ENCODE results near the gene PREPL. TPM values are rescaled to one million over a fixed set of nuclear protein-coding genes. Genes with fewer than 3 reads are reported as not detected.

The PREPL gene
- total and polyA plus RNA-seq, 2 experiments from 2014 or later, result 31.0 to 52.9 TPM

DNA sequence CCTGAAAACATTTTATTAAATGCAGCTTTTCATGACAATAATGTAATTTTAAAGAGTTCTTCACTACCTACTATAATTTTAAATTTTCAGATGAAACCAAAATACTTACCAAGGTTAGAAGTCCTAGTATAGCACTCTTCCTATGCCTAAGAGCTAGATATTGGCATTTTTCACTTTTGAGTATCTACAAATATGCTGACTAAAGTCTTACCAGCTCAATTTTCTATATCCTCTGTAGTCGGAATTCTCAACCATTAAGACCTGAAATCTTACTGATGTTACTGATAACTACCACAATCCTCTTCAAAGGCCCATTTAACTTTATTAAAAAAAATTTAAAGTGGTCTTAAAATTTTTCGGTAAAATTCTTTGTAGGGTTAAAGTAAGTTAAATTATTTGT is 32.0 kb downstream of the PREPL start:
- peaks cover 26% of the 10 kb centered on the region for H3K36me3 ChIP-seq
- H3K27me3 ChIP-seq, result no peaks in the 10 kb centered on the region
- no peak overlapping the region for H3K27ac ChIP-seq
- DNase-seq (ENCODE audit: low read depth in 1 of 2, low spot score in 1 of 2), result no peak
- TF ChIP-seq, protein P1, sequence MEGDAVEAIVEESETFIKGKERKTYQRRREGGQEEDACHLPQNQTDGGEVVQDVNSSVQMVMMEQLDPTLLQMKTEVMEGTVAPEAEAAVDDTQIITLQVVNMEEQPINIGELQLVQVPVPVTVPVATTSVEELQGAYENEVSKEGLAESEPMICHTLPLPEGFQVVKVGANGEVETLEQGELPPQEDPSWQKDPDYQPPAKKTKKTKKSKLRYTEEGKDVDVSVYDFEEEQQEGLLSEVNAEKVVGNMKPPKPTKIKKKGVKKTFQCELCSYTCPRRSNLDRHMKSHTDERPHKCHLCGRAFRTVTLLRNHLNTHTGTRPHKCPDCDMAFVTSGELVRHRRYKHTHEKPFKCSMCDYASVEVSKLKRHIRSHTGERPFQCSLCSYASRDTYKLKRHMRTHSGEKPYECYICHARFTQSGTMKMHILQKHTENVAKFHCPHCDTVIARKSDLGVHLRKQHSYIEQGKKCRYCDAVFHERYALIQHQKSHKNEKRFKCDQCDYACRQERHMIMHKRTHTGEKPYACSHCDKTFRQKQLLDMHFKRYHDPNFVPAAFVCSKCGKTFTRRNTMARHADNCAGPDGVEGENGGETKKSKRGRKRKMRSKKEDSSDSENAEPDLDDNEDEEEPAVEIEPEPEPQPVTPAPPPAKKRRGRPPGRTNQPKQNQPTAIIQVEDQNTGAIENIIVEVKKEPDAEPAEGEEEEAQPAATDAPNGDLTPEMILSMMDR (IDR thresholded peaks at IDR 0.05; ENCODE audit: low read depth, low read length), result no peak
- H3K9me3 ChIP-seq (ENCODE audit: low read depth), result no peaks in the 10 kb centered on the region
- peaks cover 11% of the 10 kb centered on the region for H3K4me1 ChIP-seq (ENCODE audit: low read depth)
- H3K4me3 ChIP-seq, result no peak overlapping the region

DNA sequence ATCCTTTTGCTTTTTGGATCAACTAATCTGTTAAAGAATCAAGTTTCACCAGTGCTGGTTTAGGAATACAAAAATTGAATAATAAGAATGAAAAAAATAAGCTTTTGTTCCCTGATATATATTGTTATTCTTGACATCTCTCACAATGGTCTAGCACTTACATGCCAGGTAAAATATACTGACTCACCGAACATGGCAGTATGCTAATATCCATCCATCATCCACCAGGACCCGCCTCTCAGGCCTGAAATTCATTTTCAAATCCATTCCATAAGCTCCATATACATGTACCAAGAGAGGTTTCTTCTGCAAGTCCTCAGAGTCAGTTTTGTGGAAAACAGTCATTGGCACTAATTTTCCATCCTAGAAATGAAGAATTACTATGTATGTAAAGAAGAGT is 32.5 kb downstream of the PREPL start:
- Histone ChIP-seq H3K36me3 (peaks cover 30% of the 10 kb centered on the region), H3K4me1 (ENCODE audit: low read depth) (peaks cover 5% of the 10 kb centered on the region), H3K27me3 (no peaks in the 10 kb centered on the region), H3K4me3 (no peak overlapping the region), H3K9me3 (ENCODE audit: low read depth) (no peaks in the 10 kb centered on the region), H3K27ac (no peak overlapping the region)
- TF ChIP-seq, protein P1 (IDR thresholded peaks at IDR 0.05; ENCODE audit: low read depth, low read length), result no peak
- DNase-seq (ENCODE audit: low read depth in 1 of 2, low spot score in 1 of 2), result no peak

DNA sequence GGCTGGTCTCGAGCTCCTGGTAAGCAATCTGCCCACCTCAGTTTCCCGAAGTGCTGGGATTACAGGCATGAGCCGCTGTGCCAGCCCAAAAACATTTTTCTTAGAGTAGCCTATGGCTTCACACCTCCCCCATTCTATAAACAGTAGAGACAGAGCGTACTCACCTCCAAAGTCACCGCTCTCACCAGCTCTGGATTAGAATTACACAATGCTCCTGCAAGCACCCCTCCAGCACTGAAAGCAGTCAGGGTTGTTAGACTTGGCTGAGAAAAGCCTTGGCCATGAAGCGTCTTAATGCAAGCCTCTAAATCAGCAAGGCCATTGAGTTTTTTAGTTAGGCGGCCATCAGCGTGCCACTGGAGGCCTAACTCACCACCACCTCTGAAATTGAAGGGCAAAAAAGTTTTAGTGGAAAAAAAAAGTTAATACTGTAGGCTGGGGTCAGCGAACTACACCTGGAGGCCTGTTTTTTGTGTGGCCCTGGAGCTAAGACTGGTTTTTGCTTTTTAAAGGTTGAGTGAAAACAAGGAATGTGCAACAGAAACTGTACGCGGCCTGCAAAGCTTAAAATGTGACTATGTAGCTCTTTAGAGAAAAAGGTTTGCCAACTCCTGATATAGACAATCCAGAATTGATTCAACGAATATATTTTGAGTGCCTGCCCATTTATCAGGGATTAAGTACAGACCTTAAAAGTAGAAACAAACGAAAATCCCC is 34.6 kb downstream of the PREPL start:
- Histone ChIP-seq H3K9me3 (ENCODE audit: low read depth) (no peaks in the 10 kb centered on the region), H3K27ac (no peak overlapping the region), H3K36me3 (peaks cover 46% of the 10 kb centered on the region), H3K4me3 (no peak overlapping the region), H3K4me1 (ENCODE audit: low read depth) (no peaks in the 10 kb centered on the region), H3K27me3 (no peaks in the 10 kb centered on the region)
- TF ChIP-seq, protein P1 (IDR thresholded peaks at IDR 0.05; ENCODE audit: low read depth, low read length), result no peak
- DNase-seq (ENCODE audit: low read depth in 1 of 2, low spot score in 1 of 2), result no peak

DNA sequence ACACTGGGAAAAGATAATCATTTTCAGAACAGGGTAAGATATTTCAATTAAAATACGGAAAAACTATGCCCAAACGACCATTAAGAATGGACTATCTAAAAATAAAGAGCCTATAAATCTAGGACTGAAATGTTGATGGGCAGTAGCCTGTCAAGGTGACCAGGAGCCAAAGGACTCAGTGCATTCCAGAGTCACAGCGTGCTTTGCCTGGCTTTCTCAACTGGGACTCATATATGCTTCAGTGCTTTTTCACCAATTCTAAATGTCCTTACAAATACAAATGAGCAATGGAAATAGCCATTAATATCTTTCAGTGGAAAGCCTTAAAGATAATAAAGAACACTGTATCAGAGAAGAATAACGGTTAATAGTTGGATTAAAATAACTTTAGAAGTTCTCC is 35.4 kb downstream of the PREPL start:
- Histone ChIP-seq H3K4me1 (ENCODE audit: low read depth) (no peaks in the 10 kb centered on the region), H3K27ac (no peak overlapping the region), H3K9me3 (ENCODE audit: low read depth) (no peaks in the 10 kb centered on the region), H3K4me3 (no peak overlapping the region), H3K36me3 (peaks cover 53% of the 10 kb centered on the region), H3K27me3 (no peaks in the 10 kb centered on the region)
- DNase-seq (ENCODE audit: low read depth in 1 of 2, low spot score in 1 of 2), result no peak
- TF ChIP-seq, protein P1 (IDR thresholded peaks at IDR 0.05; ENCODE audit: low read depth, low read length), result no peak

DNA sequence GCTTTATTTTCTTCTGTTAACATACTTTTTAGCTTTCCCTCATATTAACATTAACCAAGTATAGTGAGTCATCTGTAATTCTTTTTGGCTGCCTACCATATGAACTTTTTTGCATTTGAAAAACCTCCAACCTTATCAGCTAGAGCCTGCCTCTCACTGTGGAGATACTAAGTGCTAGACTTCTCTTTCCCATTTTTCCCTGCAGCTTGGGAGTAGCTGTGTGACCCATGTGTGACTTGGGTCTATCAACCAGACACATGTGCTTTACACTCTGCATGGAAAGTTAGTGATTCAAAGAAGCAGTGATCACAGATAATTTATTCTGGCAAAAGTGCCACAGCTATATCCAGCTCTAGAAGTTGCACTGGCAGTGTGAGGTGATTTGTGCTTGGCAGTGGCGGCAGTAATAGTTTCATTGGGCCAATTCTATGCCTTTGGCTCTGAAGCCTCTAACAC is 36.3 kb downstream of the PREPL start:
- DNase-seq (ENCODE audit: low read depth in 1 of 2, low spot score in 1 of 2), result peak; percentile 9 to 74

More for the DNA sequence above, 36.3 kb downstream of the PREPL start:
- no peaks in the 10 kb centered on the region for H3K9me3 ChIP-seq (ENCODE audit: low read depth)
- H3K4me3 ChIP-seq, result no peak overlapping the region
- peaks cover 50% of the 10 kb centered on the region for H3K36me3 ChIP-seq
- TF ChIP-seq, protein P1 (IDR thresholded peaks at IDR 0.05; ENCODE audit: low read depth, low read length), result no peak
- no peak overlapping the region for H3K27ac ChIP-seq
- no peaks in the 10 kb centered on the region for H3K27me3 ChIP-seq
- no peaks in the 10 kb centered on the region for H3K4me1 ChIP-seq (ENCODE audit: low read depth)

Measured in cardiac muscle cell (in vitro differentiated cells and primary cell).